HCT116 (cell line): ENCODE data around the gene DUOXA1. TPM values are rescaled to one million over a fixed set of nuclear protein-coding genes. Genes with fewer than 3 reads are reported as not detected.

ENCODE experiments used
- ATAC-seq: fragments of 200-7000 bp; cut with Tn5 transposase; 2 replicates; pipeline ENCODE4 v1.9.1; 2020; ENCODE audit warnings: mild to moderate bottlenecking, moderate library complexity
- BruUV-seq: library from RNA; stranded (reverse); fragments of 400-500 nt; replicated peaks from 2 replicates; lab custom pipeline; 2021; lab: Mats Ljungman, UMichigan
- CTCF ChIA-PET: fragments of 300-600 bp; sonication (Branson Sonifier 250); formaldehyde crosslinking; loops from one replicate; lab custom pipeline; 2021; ENCODE audit warnings: antibody characterized with exemption; lab: Charles Lee
- POLR2A ChIA-PET: fragments of 300-600, 350-600 bp; sonication (Branson Sonifier 250); formaldehyde crosslinking; loops from one replicate; lab custom pipeline; 2021; ENCODE audit warnings: antibody characterized with exemption; lab: Charles Lee
- RAD21 ChIA-PET, 2 experiments: fragments of 300-600 bp; sonication (Branson Sonifier 250); formaldehyde crosslinking; loops; one replicate each; lab custom pipeline; 2023; ENCODE audit warnings: low total read pairs in 2 of 2; ENCODE audit not compliant: uncharacterized antibody in 2 of 2, unreplicated experiment in 2 of 2, low non-redundant PET in 1 of 2; lab: Charles Lee
- DNase-seq: peaks from one replicate; pipeline ENCODE4 v3.0.0-alpha.2; 2010; ENCODE audit warnings: low read depth, low spot score
- H2AFZ ChIP-seq: fragments of 200-600 bp; shearing (Covaris generic), sonication (generic); 2 replicates; pipeline ENCODE4 v1.6.1; 2017; ENCODE audit warnings: low read depth, mixed run types, mixed read lengths, antibody characterized with exemption, low read length; ENCODE audit not compliant: poor library complexity, severe bottlenecking
- H3K27ac ChIP-seq: 2 replicates; pipeline ENCODE4 v1.5.1; 2012; ENCODE audit warnings: low read depth, low read length
- H3K27me3 ChIP-seq: fragments of 200-600 bp; sonication (generic); 2 replicates; pipeline ENCODE4 v1.6.1; 2016; ENCODE audit warnings: mixed run types, low read length, mixed read lengths; ENCODE audit not compliant: insufficient read depth
- H3K36me3 ChIP-seq, 2 experiments: fragments of 200-500 bp in 1 of 2; fragments of 200-600 bp in 1 of 2; sonication (Bioruptor generic) in 1 of 2; sonication (generic) in 1 of 2; 2 replicates each; pipeline versions ENCODE4 v1.5.1 to v1.6.1; 2014 to 2016; ENCODE audit warnings: low read length in 2 of 2, inconsistent platforms in 1 of 2, mixed read lengths in 1 of 2, mixed run types in 1 of 2; ENCODE audit not compliant: insufficient read depth in 2 of 2, control insufficient read depth in 1 of 2
- H3K4me1 ChIP-seq, 2 experiments: fragments of 200-600 bp in 1 of 2; sonication (generic) in 1 of 2; 2 replicates each; pipeline versions ENCODE4 v1.5.1 to v1.6.1; 2012 to 2017; ENCODE audit warnings: low read length in 2 of 2, inconsistent platforms in 1 of 2, mild to moderate bottlenecking in 1 of 2, mixed read lengths in 1 of 2, mixed run types in 1 of 2, moderate library complexity in 1 of 2; ENCODE audit not compliant: insufficient read depth in 2 of 2, control insufficient read depth in 1 of 2
- H3K4me2 ChIP-seq: fragments of 200-600 bp; sonication (generic); 2 replicates; pipeline ENCODE4 v1.6.1; 2017; ENCODE audit warnings: mixed run types, low read length, mixed read lengths
- H3K4me3 ChIP-seq, 2 experiments: fragments of 200-600 bp in 1 of 2; sonication (generic) in 1 of 2; replicated peaks in 1 of 2; 2 replicates each; pipeline ENCODE4 v1.5.1; 2011 to 2016; ENCODE audit warnings: low read length in 2 of 2, control low read depth in 1 of 2, low read depth in 1 of 2, mild to moderate bottlenecking in 1 of 2, mixed read lengths in 1 of 2, mixed run types in 1 of 2
- H3K79me2 ChIP-seq: fragments of 200-600 bp; sonication (generic); 2 replicates; pipeline ENCODE4 v1.6.1; 2017; ENCODE audit warnings: mild to moderate bottlenecking, mixed run types, low read length, moderate library complexity, mixed read lengths; ENCODE audit not compliant: insufficient read depth
- H3K9ac ChIP-seq: fragments of 200-600 bp; sonication (generic); 2 replicates; pipeline ENCODE4 v1.6.1; 2016; ENCODE audit warnings: low read length, mixed read lengths
- H3K9me2 ChIP-seq: fragments of 200-600 bp; sonication (generic), shearing (Covaris generic); 2 replicates; pipeline ENCODE4 v1.6.1; 2017; ENCODE audit warnings: mixed run types, mild to moderate bottlenecking, moderate library complexity; ENCODE audit not compliant: insufficient read depth
- H3K9me3 ChIP-seq, 2 experiments: fragments of 200-500 bp in 1 of 2; fragments of 200-600 bp in 1 of 2; sonication (Bioruptor generic) in 1 of 2; sonication (generic) in 1 of 2; 2 replicates each; pipeline ENCODE4 v1.6.1; 2014 to 2017; ENCODE audit warnings: low read length in 2 of 2, mixed read lengths in 2 of 2, inconsistent platforms in 1 of 2, low read depth in 1 of 2, mild to moderate bottlenecking in 1 of 2, mixed run types in 1 of 2, moderate library complexity in 1 of 2; ENCODE audit not compliant: control insufficient read depth in 1 of 2, insufficient read depth in 1 of 2
- H4K20me1 ChIP-seq: fragments of 200-600 bp; sonication (generic), shearing (Covaris generic); 2 replicates; pipeline ENCODE4 v1.6.1; 2017; ENCODE audit warnings: mixed run types, mild to moderate bottlenecking, moderate library complexity; ENCODE audit not compliant: insufficient read depth
- CEBPB ChIP-seq: IDR thresholded peaks from 2 replicates; pipeline ENCODE4 v1.6.1; 2012; ENCODE audit warnings: low read depth
- EGR1 ChIP-seq: IDR thresholded peaks from 2 replicates; pipeline ENCODE4 v1.6.1; 2012; ENCODE audit warnings: low read depth
- EZH2 ChIP-seq: fragments of 200-600 bp; sonication (generic); IDR thresholded peaks from 2 replicates; pipeline ENCODE4 v1.6.1; 2017; ENCODE audit warnings: antibody characterized with exemption, mixed run types
- EZH2phosphoT487 ChIP-seq: fragments of 200-600 bp; IDR thresholded peaks from 2 replicates; pipeline ENCODE4 v1.6.1; 2018; ENCODE audit warnings: antibody characterized with exemption, borderline replicate concordance
- FOSL1 ChIP-seq: IDR thresholded peaks from 2 replicates; pipeline ENCODE4 v1.6.1; 2012; ENCODE audit warnings: low read depth
- JUND ChIP-seq: IDR thresholded peaks from 2 replicates; pipeline ENCODE4 v1.6.1; 2012
- POLR2A ChIP-seq: IDR thresholded peaks from 2 replicates; pipeline ENCODE4 v1.7.0; 2011; ENCODE audit warnings: borderline replicate concordance; ENCODE audit not compliant: insufficient read depth, insufficient read length; ENCODE audit errors: extremely low read depth
- RAD21 ChIP-seq: IDR thresholded peaks from 2 replicates; pipeline ENCODE4 v1.6.1; 2012; ENCODE audit warnings: low read depth, mild to moderate bottlenecking
- SIN3A ChIP-seq: IDR thresholded peaks from 2 replicates; pipeline ENCODE4 v1.6.1; 2012; ENCODE audit warnings: low read depth
- SP1 ChIP-seq: IDR thresholded peaks from 2 replicates; pipeline ENCODE4 v1.6.1; 2012; ENCODE audit warnings: low read depth
- SRF ChIP-seq: IDR thresholded peaks from 2 replicates; pipeline ENCODE4 v1.6.1; 2012; ENCODE audit warnings: low read depth
- YY1 ChIP-seq: IDR thresholded peaks from 2 replicates; pipeline ENCODE4 v1.6.1; 2011; ENCODE audit warnings: low read length, low read depth, moderate library complexity, mild to moderate bottlenecking; ENCODE audit not compliant: insufficient replicate concordance; ENCODE audit errors: extremely low read depth
- ZFX ChIP-seq: fragments of 450-650 bp; IDR thresholded peaks from 2 replicates; pipeline ENCODE4 v1.6.1; 2017
- ZNF274 ChIP-seq: fragments of 200-500 bp; sonication (Bioruptor generic); IDR thresholded peaks from 2 replicates; pipeline ENCODE4 v1.6.1; 2014; ENCODE audit warnings: mild to moderate bottlenecking, low read depth, low read length, inconsistent platforms
- intact Hi-C: fragments of 100-400 bp; cut with micrococcal nuclease; formaldehyde crosslinking; loops from 2 replicates; pipeline ENCODE4 v1.10.0; 2022
- total RNA-seq: library from RNA; stranded (reverse); gene quantifications from one replicate; pipeline ENCODE4 v1.2.1, GENCODE V29; 2021; ENCODE audit not compliant: unreplicated experiment
- TF ChIP-seq, protein P1 (sequence below): IDR thresholded peaks from 2 replicates; pipeline ENCODE4 v1.6.1; 2012
- TF ChIP-seq, protein P2 (sequence below): IDR thresholded peaks from 2 replicates; pipeline ENCODE4 v1.6.1; 2011; ENCODE audit warnings: mild to moderate bottlenecking, low read length, moderate library complexity; ENCODE audit not compliant: insufficient replicate concordance; ENCODE audit errors: extremely low read depth
- TF ChIP-seq, protein P3 (sequence below): IDR thresholded peaks from 2 replicates; pipeline ENCODE4 v1.6.1; 2012; ENCODE audit warnings: low read depth
- TF ChIP-seq, protein P4 (sequence below): IDR thresholded peaks from 2 replicates; pipeline ENCODE4 v1.6.1; 2012
- TF ChIP-seq, protein P5 (sequence below), 3 experiments: fragments of 200-600 bp in 1 of 3; sonication (generic) in 1 of 3; IDR thresholded peaks in 2 of 3; conservative IDR thresholded peaks in 1 of 3; 2 replicates each; pipeline ENCODE4 v1.5.1; 2012 to 2017; ENCODE audit warnings: low read depth in 2 of 3, low read length in 2 of 3, antibody characterized with exemption in 1 of 3, borderline replicate concordance in 1 of 3, control low read depth in 1 of 3, mild to moderate bottlenecking in 1 of 3, mixed read lengths in 1 of 3, mixed run types in 1 of 3, moderate library complexity in 1 of 3; ENCODE audit not compliant: insufficient read depth in 1 of 3

DUOXA1 gene
- total RNA-seq, 1 experiment from 2014 or later = 2.3 TPM

DNA sequence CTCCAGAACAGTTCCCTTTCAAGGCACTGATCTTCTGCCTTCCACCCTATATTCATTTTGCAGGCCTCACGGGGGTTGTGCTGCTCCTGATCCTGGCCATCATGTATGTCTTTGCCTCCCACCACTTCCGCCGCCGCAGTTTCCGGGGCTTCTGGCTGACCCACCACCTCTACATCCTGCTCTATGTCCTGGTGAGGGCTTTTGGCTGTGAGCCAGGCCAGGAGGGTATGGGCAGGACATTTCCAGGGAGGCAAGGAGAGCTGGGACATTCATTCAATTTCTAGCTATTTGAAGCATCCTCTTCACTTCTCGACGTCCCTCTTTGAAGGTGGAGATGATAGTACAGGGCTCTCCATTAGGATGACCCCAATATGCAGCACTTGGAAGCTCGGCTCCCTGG is 26.1 kb upstream of the DUOXA1 start:
- no peak overlapping the region for H3K4me2 ChIP-seq
- DNase-seq = no peak
- H3K27ac ChIP-seq = no peak overlapping the region
- TF ChIP-seq SP1 = no peak
- no peak for TF ChIP-seq POLR2A
- TF ChIP-seq, protein P1, sequence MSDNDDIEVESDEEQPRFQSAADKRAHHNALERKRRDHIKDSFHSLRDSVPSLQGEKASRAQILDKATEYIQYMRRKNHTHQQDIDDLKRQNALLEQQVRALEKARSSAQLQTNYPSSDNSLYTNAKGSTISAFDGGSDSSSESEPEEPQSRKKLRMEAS = no peak
- no peak for TF ChIP-seq ZNF274
- TF ChIP-seq EZH2phosphoT487 = no peak
- TF ChIP-seq, protein P2, sequence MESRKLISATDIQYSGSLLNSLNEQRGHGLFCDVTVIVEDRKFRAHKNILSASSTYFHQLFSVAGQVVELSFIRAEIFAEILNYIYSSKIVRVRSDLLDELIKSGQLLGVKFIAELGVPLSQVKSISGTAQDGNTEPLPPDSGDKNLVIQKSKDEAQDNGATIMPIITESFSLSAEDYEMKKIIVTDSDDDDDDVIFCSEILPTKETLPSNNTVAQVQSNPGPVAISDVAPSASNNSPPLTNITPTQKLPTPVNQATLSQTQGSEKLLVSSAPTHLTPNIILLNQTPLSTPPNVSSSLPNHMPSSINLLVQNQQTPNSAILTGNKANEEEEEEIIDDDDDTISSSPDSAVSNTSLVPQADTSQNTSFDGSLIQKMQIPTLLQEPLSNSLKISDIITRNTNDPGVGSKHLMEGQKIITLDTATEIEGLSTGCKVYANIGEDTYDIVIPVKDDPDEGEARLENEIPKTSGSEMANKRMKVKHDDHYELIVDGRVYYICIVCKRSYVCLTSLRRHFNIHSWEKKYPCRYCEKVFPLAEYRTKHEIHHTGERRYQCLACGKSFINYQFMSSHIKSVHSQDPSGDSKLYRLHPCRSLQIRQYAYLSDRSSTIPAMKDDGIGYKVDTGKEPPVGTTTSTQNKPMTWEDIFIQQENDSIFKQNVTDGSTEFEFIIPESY = no peak
- no peak for TF ChIP-seq CEBPB
- TF ChIP-seq, protein P3, sequence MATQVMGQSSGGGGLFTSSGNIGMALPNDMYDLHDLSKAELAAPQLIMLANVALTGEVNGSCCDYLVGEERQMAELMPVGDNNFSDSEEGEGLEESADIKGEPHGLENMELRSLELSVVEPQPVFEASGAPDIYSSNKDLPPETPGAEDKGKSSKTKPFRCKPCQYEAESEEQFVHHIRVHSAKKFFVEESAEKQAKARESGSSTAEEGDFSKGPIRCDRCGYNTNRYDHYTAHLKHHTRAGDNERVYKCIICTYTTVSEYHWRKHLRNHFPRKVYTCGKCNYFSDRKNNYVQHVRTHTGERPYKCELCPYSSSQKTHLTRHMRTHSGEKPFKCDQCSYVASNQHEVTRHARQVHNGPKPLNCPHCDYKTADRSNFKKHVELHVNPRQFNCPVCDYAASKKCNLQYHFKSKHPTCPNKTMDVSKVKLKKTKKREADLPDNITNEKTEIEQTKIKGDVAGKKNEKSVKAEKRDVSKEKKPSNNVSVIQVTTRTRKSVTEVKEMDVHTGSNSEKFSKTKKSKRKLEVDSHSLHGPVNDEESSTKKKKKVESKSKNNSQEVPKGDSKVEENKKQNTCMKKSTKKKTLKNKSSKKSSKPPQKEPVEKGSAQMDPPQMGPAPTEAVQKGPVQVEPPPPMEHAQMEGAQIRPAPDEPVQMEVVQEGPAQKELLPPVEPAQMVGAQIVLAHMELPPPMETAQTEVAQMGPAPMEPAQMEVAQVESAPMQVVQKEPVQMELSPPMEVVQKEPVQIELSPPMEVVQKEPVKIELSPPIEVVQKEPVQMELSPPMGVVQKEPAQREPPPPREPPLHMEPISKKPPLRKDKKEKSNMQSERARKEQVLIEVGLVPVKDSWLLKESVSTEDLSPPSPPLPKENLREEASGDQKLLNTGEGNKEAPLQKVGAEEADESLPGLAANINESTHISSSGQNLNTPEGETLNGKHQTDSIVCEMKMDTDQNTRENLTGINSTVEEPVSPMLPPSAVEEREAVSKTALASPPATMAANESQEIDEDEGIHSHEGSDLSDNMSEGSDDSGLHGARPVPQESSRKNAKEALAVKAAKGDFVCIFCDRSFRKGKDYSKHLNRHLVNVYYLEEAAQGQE = no peak
- no peak for TF ChIP-seq ZFX
- TF ChIP-seq, protein P4, sequence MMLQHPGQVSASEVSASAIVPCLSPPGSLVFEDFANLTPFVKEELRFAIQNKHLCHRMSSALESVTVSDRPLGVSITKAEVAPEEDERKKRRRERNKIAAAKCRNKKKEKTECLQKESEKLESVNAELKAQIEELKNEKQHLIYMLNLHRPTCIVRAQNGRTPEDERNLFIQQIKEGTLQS = no peak
- TF ChIP-seq SIN3A = no peak
- no peak for TF ChIP-seq SRF
- TF ChIP-seq FOSL1 = no peak
- TF ChIP-seq JUND = no peak
- no peak for TF ChIP-seq RAD21
- no peak for TF ChIP-seq EZH2
- TF ChIP-seq, protein P5, sequence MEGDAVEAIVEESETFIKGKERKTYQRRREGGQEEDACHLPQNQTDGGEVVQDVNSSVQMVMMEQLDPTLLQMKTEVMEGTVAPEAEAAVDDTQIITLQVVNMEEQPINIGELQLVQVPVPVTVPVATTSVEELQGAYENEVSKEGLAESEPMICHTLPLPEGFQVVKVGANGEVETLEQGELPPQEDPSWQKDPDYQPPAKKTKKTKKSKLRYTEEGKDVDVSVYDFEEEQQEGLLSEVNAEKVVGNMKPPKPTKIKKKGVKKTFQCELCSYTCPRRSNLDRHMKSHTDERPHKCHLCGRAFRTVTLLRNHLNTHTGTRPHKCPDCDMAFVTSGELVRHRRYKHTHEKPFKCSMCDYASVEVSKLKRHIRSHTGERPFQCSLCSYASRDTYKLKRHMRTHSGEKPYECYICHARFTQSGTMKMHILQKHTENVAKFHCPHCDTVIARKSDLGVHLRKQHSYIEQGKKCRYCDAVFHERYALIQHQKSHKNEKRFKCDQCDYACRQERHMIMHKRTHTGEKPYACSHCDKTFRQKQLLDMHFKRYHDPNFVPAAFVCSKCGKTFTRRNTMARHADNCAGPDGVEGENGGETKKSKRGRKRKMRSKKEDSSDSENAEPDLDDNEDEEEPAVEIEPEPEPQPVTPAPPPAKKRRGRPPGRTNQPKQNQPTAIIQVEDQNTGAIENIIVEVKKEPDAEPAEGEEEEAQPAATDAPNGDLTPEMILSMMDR (IDR thresholded peaks at IDR 0.05 in 2 of 3, conservative IDR thresholded peaks at IDR 0.05 in 1 of 3; ENCODE audit: borderline replicate concordance in 1 of 3, insufficient read depth in 1 of 3, low read depth in 2 of 3, low read length in 2 of 3) = no peak
- no peak for TF ChIP-seq EGR1
- no peak for TF ChIP-seq YY1
- ChIA-PET CTCF (no interaction called here), POLR2A (no interaction called here), RAD21 (no interaction called here)
- ATAC-seq = no peak
- BruUV-seq = no TSS peak
- no peaks in the 10 kb centered on the region for H3K9me2 ChIP-seq
- no peak overlapping the region for H2AFZ ChIP-seq
- intact Hi-C loops = no loop called here
- no peaks in the 10 kb centered on the region; a peak in 1 of 4 replicates for H3K36me3 ChIP-seq
- H3K9me3 ChIP-seq = no peaks in the 10 kb centered on the region
- no peaks in the 10 kb centered on the region for H3K79me2 ChIP-seq
- no peak overlapping the region for H3K9ac ChIP-seq
- no peaks in the 10 kb centered on the region for H3K27me3 ChIP-seq
- H4K20me1 ChIP-seq = no peaks in the 10 kb centered on the region
- H3K4me3 ChIP-seq = no peak overlapping the region
- H3K4me1 ChIP-seq = no peaks in the 10 kb centered on the region
